SK-N-SH (cell line): ENCODE data around the gene PLB1. TPM values are rescaled to one million over a fixed set of nuclear protein-coding genes. Genes with fewer than 3 reads are reported as not detected.

ENCODE experiments used
- CTCF ChIA-PET: fragments of 300-600, 350-600 bp; formaldehyde crosslinking; extraction: SDS; loops from one replicate; lab custom pipeline; 2021; lab: Yijun Ruan, JAX
- POLR2A ChIA-PET: fragments of 350-600 bp; sonication (Branson Sonifier 250); formaldehyde crosslinking; extraction: SDS; loops from one replicate; lab custom pipeline; 2020; ENCODE audit warnings: antibody characterized with exemption, inconsistent platforms; lab: Yijun Ruan, JAX
- DNase-seq: peaks from one replicate; pipeline ENCODE4 v3.0.0; 2012
- H2AFZ ChIP-seq: fragments of 200-600 bp; sonication (generic); 2 replicates; pipeline ENCODE4 v1.8.1; 2016; ENCODE audit warnings: antibody characterized with exemption, mild to moderate bottlenecking, low read depth
- H3F3A ChIP-seq: fragments of 200-600 bp; sonication (generic); replicated peaks from 2 replicates; pipeline ENCODE3; 2016; ENCODE audit warnings: antibody characterized with exemption, mild to moderate bottlenecking; ENCODE audit not compliant: insufficient read depth
- H3K27ac ChIP-seq, 2 experiments: fragments of 200-500 bp in 1 of 2; fragments of 200-600 bp in 1 of 2; sonication (Bioruptor generic) in 1 of 2; sonication (generic), shearing (Covaris generic) in 1 of 2; 2 replicates each; pipeline versions ENCODE4 v1.5.1 to v1.6.1; 2014 to 2016; ENCODE audit warnings: low read depth in 2 of 2, inconsistent platforms in 1 of 2, low read length in 1 of 2, mild to moderate bottlenecking in 1 of 2, mixed read lengths in 1 of 2
- H3K27me3 ChIP-seq: fragments of 200-600 bp; sonication (generic), shearing (Covaris generic); 2 replicates; pipeline ENCODE4 v1.6.1; 2016; ENCODE audit warnings: mixed run types; ENCODE audit not compliant: insufficient read depth
- H3K36me3 ChIP-seq, 2 experiments: fragments of 200-500 bp in 1 of 2; fragments of 200-600 bp in 1 of 2; sonication (Bioruptor generic) in 1 of 2; sonication (generic) in 1 of 2; replicated peaks in 1 of 2; 2 replicates each; pipeline versions ENCODE3 to v1.5.1; 2014 to 2016; ENCODE audit warnings: low read length in 1 of 2, mild to moderate bottlenecking in 1 of 2; ENCODE audit not compliant: insufficient read depth in 2 of 2, control insufficient read depth in 1 of 2
- H3K4me1 ChIP-seq, 2 experiments: fragments of 200-500 bp in 1 of 2; fragments of 200-600 bp in 1 of 2; sonication (Bioruptor generic) in 1 of 2; sonication (generic), shearing (Covaris generic) in 1 of 2; 2 replicates each; pipeline versions ENCODE4 v1.5.1 to v1.6.1; 2014 to 2016; ENCODE audit warnings: low read depth in 1 of 2, low read length in 1 of 2, mixed run types in 1 of 2; ENCODE audit not compliant: insufficient read depth in 2 of 2, control insufficient read depth in 1 of 2
- H3K4me2 ChIP-seq: fragments of 200-600 bp; sonication (generic), shearing (Covaris generic); 2 replicates; pipeline ENCODE4 v1.6.1; 2017; ENCODE audit warnings: mixed run types
- H3K4me3 ChIP-seq, 2 experiments: fragments of 200-500 bp in 1 of 2; fragments of 200-600 bp in 1 of 2; sonication (Bioruptor generic) in 1 of 2; sonication (generic), shearing (Covaris generic) in 1 of 2; 2 replicates each; pipeline versions ENCODE4 v1.5.1 to v1.8.1; 2014 to 2016; ENCODE audit warnings: low read depth in 2 of 2, inconsistent platforms in 1 of 2, low read length in 1 of 2, mild to moderate bottlenecking in 1 of 2, mixed read lengths in 1 of 2, moderate library complexity in 1 of 2
- H3K79me2 ChIP-seq: fragments of 200-600 bp; sonication (generic); 2 replicates; pipeline ENCODE4 v1.8.1; 2017; ENCODE audit warnings: mild to moderate bottlenecking; ENCODE audit not compliant: insufficient read depth
- H3K9ac ChIP-seq: fragments of 200-600 bp; sonication (generic); 2 replicates; pipeline ENCODE4 v1.6.1; 2017; ENCODE audit warnings: mixed run types
- H3K9me2 ChIP-seq: fragments of 200-600 bp; sonication (generic); 2 replicates; pipeline ENCODE4 v1.6.1; 2017; ENCODE audit warnings: mixed run types
- H3K9me3 ChIP-seq: fragments of 200-600 bp; sonication (generic); 2 replicates; pipeline ENCODE4 v1.6.1; 2017; ENCODE audit warnings: mixed run types, mild to moderate bottlenecking, moderate library complexity
- H4K20me1 ChIP-seq: fragments of 200-600 bp; sonication (generic); 2 replicates; pipeline ENCODE4 v1.6.1; 2017; ENCODE audit warnings: mild to moderate bottlenecking, mixed run types; ENCODE audit not compliant: insufficient read depth
- ELF1 ChIP-seq: IDR thresholded peaks from 2 replicates; pipeline ENCODE4 v1.4.0; 2012
- EP300 ChIP-seq, 2 experiments: IDR thresholded peaks; 2 replicates each; pipeline versions ENCODE4 v1.4.0 to v1.6.1; 2012; ENCODE audit warnings: borderline replicate concordance in 1 of 2, low read depth in 1 of 2, low read length in 1 of 2
- EZH2phosphoT487 ChIP-seq: fragments of 200-600 bp; sonication (generic); IDR thresholded peaks from 2 replicates; pipeline ENCODE4 v1.6.1; 2017; ENCODE audit warnings: low read depth, mixed run types, mild to moderate bottlenecking, antibody characterized with exemption, moderate library complexity, borderline replicate concordance
- FOSL2 ChIP-seq: IDR thresholded peaks from 2 replicates; pipeline ENCODE4 v1.4.0; 2012; ENCODE audit warnings: low read depth, mild to moderate bottlenecking, moderate library complexity, borderline replicate concordance
- FOXM1 ChIP-seq: IDR thresholded peaks from 2 replicates; pipeline ENCODE4 v1.4.0; 2012; ENCODE audit warnings: low read depth, mild to moderate bottlenecking
- GABPA ChIP-seq: IDR thresholded peaks from 2 replicates; pipeline ENCODE4 v1.4.0; 2012; ENCODE audit warnings: low read depth, mild to moderate bottlenecking
- GATA2 ChIP-seq: sonication (generic); formaldehyde crosslinking; IDR thresholded peaks from 2 replicates; pipeline ENCODE4 v1.5.0; 2020; ENCODE audit warnings: mild to moderate bottlenecking, missing genetic modification reagents
- JUND ChIP-seq: IDR thresholded peaks from 2 replicates; pipeline ENCODE4 v1.4.0; 2012
- MEF2A ChIP-seq: IDR thresholded peaks from 2 replicates; pipeline ENCODE4 v1.4.0; 2012; ENCODE audit warnings: low read depth, borderline replicate concordance
- MXI1 ChIP-seq: IDR thresholded peaks from 2 replicates; pipeline ENCODE4 v1.6.1; 2012; ENCODE audit warnings: mild to moderate bottlenecking, low read depth, low read length, improper control_type of control experiment
- NFIC ChIP-seq: IDR thresholded peaks from 2 replicates; pipeline ENCODE4 v1.4.0; 2012; ENCODE audit warnings: borderline replicate concordance
- NRF1 ChIP-seq: IDR thresholded peaks from 2 replicates; pipeline ENCODE4 v1.6.1; 2012; ENCODE audit warnings: low read depth, mild to moderate bottlenecking, low read length
- RCOR1 ChIP-seq: fragments of 150-350 bp; IDR thresholded peaks from 2 replicates; pipeline ENCODE4 v1.6.1; 2017; ENCODE audit warnings: antibody characterized with exemption, low read length
- RXRA ChIP-seq: IDR thresholded peaks from 2 replicates; pipeline ENCODE4 v1.4.0; 2012; ENCODE audit warnings: low read depth, mild to moderate bottlenecking, borderline replicate concordance
- SMC3 ChIP-seq: IDR thresholded peaks from 2 replicates; pipeline ENCODE4 v1.6.1; 2012; ENCODE audit warnings: low read depth, low read length, improper control_type of control experiment
- TAF1 ChIP-seq: IDR thresholded peaks from 2 replicates; pipeline ENCODE4 v1.6.1; 2012; ENCODE audit warnings: low read depth, mild to moderate bottlenecking, low read length, moderate library complexity, borderline replicate concordance
- TCF12 ChIP-seq: IDR thresholded peaks from 2 replicates; pipeline ENCODE4 v1.4.0; 2012
- YY1 ChIP-seq: IDR thresholded peaks from 2 replicates; pipeline ENCODE4 v1.4.0; 2012; ENCODE audit warnings: low read depth, mild to moderate bottlenecking
- WGBS: methylation state at CpG from one replicate; pipeline ENCODE4 v1.1.6; 2017; ENCODE audit warnings: low lambda C conversion rate; 5-methylcytosine and 5-hydroxymethylcytosine counted together
- polyA plus RNA-seq, 3 experiments: library from polyadenylated mRNA; depleted of rRNA; stranded (reverse); fragments of >200 nt; gene quantifications; 2 replicates each; pipeline ENCODE4 v1.2.3, GENCODE V29; 2012
- TF ChIP-seq, protein P1 (sequence below): IDR thresholded peaks from 2 replicates; pipeline ENCODE4 v1.6.1; 2012; ENCODE audit warnings: mild to moderate bottlenecking, low read depth, low read length, moderate library complexity
- TF ChIP-seq, protein P2 (sequence below): fragments of 150-350 bp; IDR thresholded peaks from 2 replicates; pipeline ENCODE4 v1.6.1; 2016; ENCODE audit warnings: mild to moderate bottlenecking, low read depth, low read length
- TF ChIP-seq, protein P3 (sequence below): IDR thresholded peaks from 2 replicates; pipeline ENCODE4 v1.4.0; 2012; ENCODE audit warnings: low read depth, borderline replicate concordance
- TF ChIP-seq, protein P4 (sequence below): IDR thresholded peaks from 2 replicates; pipeline ENCODE4 v1.4.0; 2012; ENCODE audit warnings: low read depth, borderline replicate concordance

PLB1 gene
- polyA plus RNA-seq, 1 of the 3 experiments (the other 2 are of a cell fraction): 0.10 TPM

DNA sequence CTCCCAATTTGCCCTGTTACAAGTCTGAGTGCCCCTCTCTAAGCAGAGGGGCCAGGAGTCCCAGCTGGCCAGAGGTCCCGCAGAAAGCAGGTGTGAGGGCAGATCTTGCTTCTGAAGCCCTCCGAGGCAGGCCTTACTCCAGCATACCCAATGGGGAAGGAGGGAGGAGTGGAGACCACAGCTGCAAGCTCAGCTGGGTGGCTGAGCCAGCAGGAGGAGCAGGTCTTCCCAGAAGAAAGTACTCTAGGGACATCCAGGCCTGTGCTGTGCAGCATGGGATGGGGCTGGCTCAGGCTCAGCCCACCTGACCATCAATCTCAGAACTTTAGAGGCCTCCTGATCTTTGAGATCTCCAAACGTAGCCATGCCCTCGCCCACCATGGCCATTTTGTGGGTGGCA is 31.3 kb downstream of the PLB1 start:
- H3K79me2 ChIP-seq: no peaks in the 10 kb centered on the region
- TF ChIP-seq, protein P1, sequence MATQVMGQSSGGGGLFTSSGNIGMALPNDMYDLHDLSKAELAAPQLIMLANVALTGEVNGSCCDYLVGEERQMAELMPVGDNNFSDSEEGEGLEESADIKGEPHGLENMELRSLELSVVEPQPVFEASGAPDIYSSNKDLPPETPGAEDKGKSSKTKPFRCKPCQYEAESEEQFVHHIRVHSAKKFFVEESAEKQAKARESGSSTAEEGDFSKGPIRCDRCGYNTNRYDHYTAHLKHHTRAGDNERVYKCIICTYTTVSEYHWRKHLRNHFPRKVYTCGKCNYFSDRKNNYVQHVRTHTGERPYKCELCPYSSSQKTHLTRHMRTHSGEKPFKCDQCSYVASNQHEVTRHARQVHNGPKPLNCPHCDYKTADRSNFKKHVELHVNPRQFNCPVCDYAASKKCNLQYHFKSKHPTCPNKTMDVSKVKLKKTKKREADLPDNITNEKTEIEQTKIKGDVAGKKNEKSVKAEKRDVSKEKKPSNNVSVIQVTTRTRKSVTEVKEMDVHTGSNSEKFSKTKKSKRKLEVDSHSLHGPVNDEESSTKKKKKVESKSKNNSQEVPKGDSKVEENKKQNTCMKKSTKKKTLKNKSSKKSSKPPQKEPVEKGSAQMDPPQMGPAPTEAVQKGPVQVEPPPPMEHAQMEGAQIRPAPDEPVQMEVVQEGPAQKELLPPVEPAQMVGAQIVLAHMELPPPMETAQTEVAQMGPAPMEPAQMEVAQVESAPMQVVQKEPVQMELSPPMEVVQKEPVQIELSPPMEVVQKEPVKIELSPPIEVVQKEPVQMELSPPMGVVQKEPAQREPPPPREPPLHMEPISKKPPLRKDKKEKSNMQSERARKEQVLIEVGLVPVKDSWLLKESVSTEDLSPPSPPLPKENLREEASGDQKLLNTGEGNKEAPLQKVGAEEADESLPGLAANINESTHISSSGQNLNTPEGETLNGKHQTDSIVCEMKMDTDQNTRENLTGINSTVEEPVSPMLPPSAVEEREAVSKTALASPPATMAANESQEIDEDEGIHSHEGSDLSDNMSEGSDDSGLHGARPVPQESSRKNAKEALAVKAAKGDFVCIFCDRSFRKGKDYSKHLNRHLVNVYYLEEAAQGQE: no peak
- TF ChIP-seq, protein P2, sequence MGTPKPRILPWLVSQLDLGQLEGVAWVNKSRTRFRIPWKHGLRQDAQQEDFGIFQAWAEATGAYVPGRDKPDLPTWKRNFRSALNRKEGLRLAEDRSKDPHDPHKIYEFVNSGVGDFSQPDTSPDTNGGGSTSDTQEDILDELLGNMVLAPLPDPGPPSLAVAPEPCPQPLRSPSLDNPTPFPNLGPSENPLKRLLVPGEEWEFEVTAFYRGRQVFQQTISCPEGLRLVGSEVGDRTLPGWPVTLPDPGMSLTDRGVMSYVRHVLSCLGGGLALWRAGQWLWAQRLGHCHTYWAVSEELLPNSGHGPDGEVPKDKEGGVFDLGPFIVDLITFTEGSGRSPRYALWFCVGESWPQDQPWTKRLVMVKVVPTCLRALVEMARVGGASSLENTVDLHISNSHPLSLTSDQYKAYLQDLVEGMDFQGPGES: no peak
- no peak for TF ChIP-seq ELF1
- no peak for TF ChIP-seq MXI1
- TF ChIP-seq RCOR1: no peak
- no peak for TF ChIP-seq NRF1
- TF ChIP-seq EZH2phosphoT487: no peak
- TF ChIP-seq SMC3: no peak
- no peak for TF ChIP-seq NFIC
- no peaks in the 10 kb centered on the region for H4K20me1 ChIP-seq
- H3K4me3 ChIP-seq: no peak overlapping the region
- H3K36me3 ChIP-seq: no peaks in the 10 kb centered on the region
- H3K27ac ChIP-seq: no peak overlapping the region
- H3F3A ChIP-seq: no peaks in the 10 kb centered on the region
- ChIA-PET POLR2A (no interaction called here), CTCF (interaction anchor here (1.2 kb wide), 1 partner anchor 10 kb away, joined by 4 read pairs; no protein-coding TSS in a partner anchor)
- H3K9ac ChIP-seq: no peak overlapping the region
- H3K27me3 ChIP-seq: peaks cover 35% of the 10 kb centered on the region
- WGBS: 74% methylated on average over 3 of the region's 4 CpGs
- H2AFZ ChIP-seq: no peak overlapping the region
- no peak for DNase-seq
- H3K9me3 ChIP-seq: no peaks in the 10 kb centered on the region
- H3K9me2 ChIP-seq: no peaks in the 10 kb centered on the region
- H3K4me2 ChIP-seq: no peak overlapping the region
- peaks cover 0 to 3% of the 10 kb centered on the region in 2 experiments; a peak in 1 of 4 replicates for H3K4me1 ChIP-seq

DNA sequence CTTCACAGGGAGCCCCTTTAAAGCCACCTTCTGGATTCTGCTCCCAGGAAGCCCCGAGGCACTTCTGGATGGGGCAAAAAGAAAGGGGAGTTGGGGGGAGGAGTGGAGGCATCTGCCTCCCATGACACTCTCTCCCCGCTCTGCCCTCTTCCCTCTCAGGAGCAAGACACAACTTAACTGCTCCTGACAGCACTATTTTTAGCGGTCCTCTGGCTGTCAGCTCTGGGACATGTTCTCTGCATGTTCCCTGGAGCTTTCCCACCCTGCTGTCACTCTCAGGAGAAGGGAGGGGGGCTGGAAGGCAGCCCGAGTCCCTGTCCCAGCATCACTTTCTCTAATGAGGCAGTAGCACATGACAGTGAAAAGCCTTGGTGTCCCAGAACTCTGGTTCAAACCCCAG is 32.3 kb downstream of the PLB1 start:
- Histone ChIP-seq H3F3A (no peaks in the 10 kb centered on the region), H3K4me1 (peaks cover 0 to 3% of the 10 kb centered on the region in 2 experiments; a peak in 1 of 4 replicates), H3K36me3 (no peaks in the 10 kb centered on the region), H3K27me3 (peaks cover 27% of the 10 kb centered on the region; the same call in 1 of the 2 replicates), H3K79me2 (no peaks in the 10 kb centered on the region), H3K9me2 (no peaks in the 10 kb centered on the region), H3K9me3 (no peaks in the 10 kb centered on the region), H3K4me2 (no peak overlapping the region), H2AFZ (no peak overlapping the region), H3K4me3 (no peak overlapping the region), H4K20me1 (no peaks in the 10 kb centered on the region), H3K9ac (no peak overlapping the region), H3K27ac (no peak overlapping the region)
- 49% methylated on average over 4 of the region's 4 CpGs for WGBS
- no peak for TF ChIP-seq EP300 (IDR thresholded peaks at IDR 0.05; ENCODE audit: borderline replicate concordance in 1 of 2, low read depth in 1 of 2, low read length in 1 of 2)
- no peak for TF ChIP-seq TAF1
- TF ChIP-seq FOXM1: no peak
- TF ChIP-seq YY1: no peak
- no peak for TF ChIP-seq FOSL2
- TF ChIP-seq RCOR1: no peak
- TF ChIP-seq, protein P3, sequence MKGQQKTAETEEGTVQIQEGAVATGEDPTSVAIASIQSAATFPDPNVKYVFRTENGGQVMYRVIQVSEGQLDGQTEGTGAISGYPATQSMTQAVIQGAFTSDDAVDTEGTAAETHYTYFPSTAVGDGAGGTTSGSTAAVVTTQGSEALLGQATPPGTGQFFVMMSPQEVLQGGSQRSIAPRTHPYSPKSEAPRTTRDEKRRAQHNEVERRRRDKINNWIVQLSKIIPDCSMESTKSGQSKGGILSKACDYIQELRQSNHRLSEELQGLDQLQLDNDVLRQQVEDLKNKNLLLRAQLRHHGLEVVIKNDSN: no peak
- TF ChIP-seq, protein P4, sequence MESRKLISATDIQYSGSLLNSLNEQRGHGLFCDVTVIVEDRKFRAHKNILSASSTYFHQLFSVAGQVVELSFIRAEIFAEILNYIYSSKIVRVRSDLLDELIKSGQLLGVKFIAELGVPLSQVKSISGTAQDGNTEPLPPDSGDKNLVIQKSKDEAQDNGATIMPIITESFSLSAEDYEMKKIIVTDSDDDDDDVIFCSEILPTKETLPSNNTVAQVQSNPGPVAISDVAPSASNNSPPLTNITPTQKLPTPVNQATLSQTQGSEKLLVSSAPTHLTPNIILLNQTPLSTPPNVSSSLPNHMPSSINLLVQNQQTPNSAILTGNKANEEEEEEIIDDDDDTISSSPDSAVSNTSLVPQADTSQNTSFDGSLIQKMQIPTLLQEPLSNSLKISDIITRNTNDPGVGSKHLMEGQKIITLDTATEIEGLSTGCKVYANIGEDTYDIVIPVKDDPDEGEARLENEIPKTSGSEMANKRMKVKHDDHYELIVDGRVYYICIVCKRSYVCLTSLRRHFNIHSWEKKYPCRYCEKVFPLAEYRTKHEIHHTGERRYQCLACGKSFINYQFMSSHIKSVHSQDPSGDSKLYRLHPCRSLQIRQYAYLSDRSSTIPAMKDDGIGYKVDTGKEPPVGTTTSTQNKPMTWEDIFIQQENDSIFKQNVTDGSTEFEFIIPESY: no peak
- TF ChIP-seq GABPA: no peak
- TF ChIP-seq GATA2 (CRISPR knock-in tag): no peak
- no peak for TF ChIP-seq RXRA
- TF ChIP-seq NFIC: no peak
- TF ChIP-seq JUND: no peak
- no peak for TF ChIP-seq MEF2A
- no peak for TF ChIP-seq ELF1
- TF ChIP-seq NRF1: no peak
- no peak for TF ChIP-seq TCF12
- CTCF ChIA-PET: no interaction called here
- POLR2A ChIA-PET: no interaction called here
- no peak for DNase-seq
